Neural progenitor cell (in vitro differentiated cells): ENCODE data around the gene YBX1. TPM values are rescaled to one million over a fixed set of nuclear protein-coding genes. Genes with fewer than 3 reads are reported as not detected.
"Not testable (repeated sequence)": the region's sequence is repeated elsewhere in the genome, so short reads cannot be mapped to it uniquely, and the experiment has no call there.

Experiments used
- DNase-seq: peaks from one replicate; pipeline ENCODE4 v3.0.0-alpha.2; 2016; ENCODE audit warnings: low spot score
- H2AFZ ChIP-seq: fragments of 200-600 bp; sonication (generic); replicated peaks from 2 replicates; pipeline ENCODE4 v1.6.1; 2016; ENCODE audit warnings: antibody characterized with exemption
- H3F3A ChIP-seq: fragments of 200-600 bp; sonication (generic); 2 replicates; pipeline ENCODE4 v1.6.1; 2016; ENCODE audit warnings: antibody characterized with exemption, low read depth
- H3K27ac ChIP-seq: fragments of 200-600 bp; sonication (generic); 2 replicates; pipeline ENCODE4 v1.5.1; 2016; ENCODE audit warnings: mild to moderate bottlenecking
- H3K27me3 ChIP-seq: fragments of 200-600 bp; sonication (generic); 2 replicates; pipeline ENCODE4 v1.6.1; 2016; ENCODE audit warnings: mild to moderate bottlenecking, moderate library complexity
- H3K36me3 ChIP-seq: fragments of 200-600 bp; sonication (generic); 2 replicates; pipeline ENCODE4 v1.5.1; 2016
- H3K4me1 ChIP-seq: fragments of 200-600 bp; sonication (generic); 2 replicates; pipeline ENCODE4 v1.6.1; 2016; ENCODE audit warnings: mixed run types
- H3K4me2 ChIP-seq: fragments of 200-600 bp; sonication (generic); 2 replicates; pipeline ENCODE4 v1.6.1; 2016
- H3K4me3 ChIP-seq: fragments of 200-600 bp; sonication (generic); 2 replicates; pipeline ENCODE4 v1.5.1; 2016
- H3K79me2 ChIP-seq: fragments of 200-600 bp; sonication (generic); 2 replicates; pipeline ENCODE4 v1.6.1; 2016; ENCODE audit warnings: low read depth
- H3K9ac ChIP-seq: fragments of 200-600 bp; sonication (generic); 2 replicates; pipeline ENCODE4 v1.6.1; 2016
- H3K9me3 ChIP-seq: fragments of 200-600 bp; sonication (generic); 2 replicates; pipeline ENCODE4 v1.5.1; 2016; ENCODE audit warnings: low read depth
- H4K20me1 ChIP-seq: fragments of 200-600 bp; sonication (generic); 2 replicates; pipeline ENCODE4 v1.6.1; 2016; ENCODE audit warnings: low read depth
- H3K27ac Mint-ChIP-seq: 3 replicates; pipeline ENCODE4 v1.8.0; 2021; ENCODE audit warnings: mixed read lengths
- H3K27me3 Mint-ChIP-seq: 2 replicates; pipeline ENCODE4 v1.8.0; 2022; ENCODE audit warnings: low read depth, mild to moderate bottlenecking, inconsistent platforms, moderate library complexity, mixed read lengths; ENCODE audit not compliant: insufficient read depth
- H3K36me3 Mint-ChIP-seq: 3 replicates; pipeline ENCODE4 v1.8.0; 2021; ENCODE audit warnings: mixed read lengths
- H3K4me1 Mint-ChIP-seq: 3 replicates; pipeline ENCODE4 v1.8.0; 2021; ENCODE audit warnings: mixed read lengths
- H3K4me3 Mint-ChIP-seq: 3 replicates; pipeline ENCODE4 v1.8.0; 2021; ENCODE audit warnings: mild to moderate bottlenecking, moderate library complexity, mixed read lengths
- H3K9me3 Mint-ChIP-seq: 3 replicates; pipeline ENCODE4 v1.8.0; 2020; ENCODE audit warnings: mixed read lengths
- CTCF ChIP-seq: fragments of 200-600 bp; sonication (generic); IDR thresholded peaks from 2 replicates; pipeline ENCODE4 v1.5.1; 2017; ENCODE audit warnings: antibody characterized with exemption, mild to moderate bottlenecking
- EZH2 ChIP-seq: fragments of 200-600 bp; sonication (generic); IDR thresholded peaks from 2 replicates; pipeline ENCODE4 v1.6.1; 2017; ENCODE audit warnings: antibody characterized with exemption, mild to moderate bottlenecking, moderate library complexity
- EZH2phosphoT487 ChIP-seq: fragments of 200-600 bp; sonication (generic); IDR thresholded peaks from 2 replicates; pipeline ENCODE4 v1.6.1; 2017; ENCODE audit warnings: antibody characterized with exemption
- total RNA-seq: library from RNA; depleted of rRNA; stranded (reverse); fragments of >200 nt; gene quantifications from 2 replicates; pipeline ENCODE4 v1.2.3, GENCODE V29; 2015; ENCODE audit warnings: low replicate concordance

The YBX1 gene
- total RNA-seq, 1 donor from 2014 or later, result 1,610 TPM

GRCh38 chr1:42703888-42704464 lies 21.8 kb downstream of the YBX1 start:
- Mint-ChIP-seq H3K4me1 (no peaks in the 10 kb centered on the region), H3K36me3 (peaks cover 80% of the 10 kb centered on the region), H3K9me3 (peaks cover 3% of the 10 kb centered on the region), H3K27me3 (no peaks in the 10 kb centered on the region), H3K4me3 (no peak overlapping the region), H3K27ac (no peak overlapping the region)
- Histone ChIP-seq H3K36me3 (peaks cover 39% of the 10 kb centered on the region), H4K20me1 (peaks cover 31% of the 10 kb centered on the region), H3K27me3 (no peaks in the 10 kb centered on the region), H3K27ac (no peak overlapping the region), H3F3A (peaks cover 58% of the 10 kb centered on the region), H3K79me2 (peaks cover 85% of the 10 kb centered on the region), H3K4me1 (no peaks in the 10 kb centered on the region), H3K4me3 (no peak overlapping the region), H3K4me2 (no peak overlapping the region), H3K9me3 (no peaks in the 10 kb centered on the region), H3K9ac (no peak overlapping the region), H2AFZ (no peak overlapping the region)
- DNase-seq, result no peak
- no peak for TF ChIP-seq CTCF

GRCh38 chr1:42712808-42713207 lies 30.6 kb downstream of the YBX1 start:
- H3K9me3 ChIP-seq, H3K4me3 ChIP-seq, H2AFZ ChIP-seq, H3K27ac Mint-ChIP-seq, H3K4me1 Mint-ChIP-seq, H3K4me3 Mint-ChIP-seq, DNase-seq, H4K20me1 ChIP-seq, H3K4me1 ChIP-seq, H3K27ac ChIP-seq, H3K4me2 ChIP-seq, H3K9ac ChIP-seq, H3K27me3 Mint-ChIP-seq, H3K27me3 ChIP-seq: not testable (repeated sequence)
- peaks cover 14% of the 10 kb centered on the region for H3F3A ChIP-seq
- H3K9me3 Mint-ChIP-seq, result peaks cover 50% of the 10 kb centered on the region
- H3K79me2 ChIP-seq, result peaks cover 67% of the 10 kb centered on the region
- peaks cover 74% of the 10 kb centered on the region for H3K36me3 Mint-ChIP-seq
- peaks cover 14% of the 10 kb centered on the region for H3K36me3 ChIP-seq

GRCh38 chr1:42713293-42713692 lies 31.1 kb downstream of the YBX1 start:
- Histone ChIP-seq H3K4me3 (no peak overlapping the region), H3K27me3 (no peaks in the 10 kb centered on the region), H3K4me1 (no peaks in the 10 kb centered on the region), H3K79me2 (peaks cover 62% of the 10 kb centered on the region), H2AFZ (no peak overlapping the region), H3K9ac (no peak overlapping the region), H3K4me2 (no peak overlapping the region), H3K36me3 (peaks cover 14% of the 10 kb centered on the region), H4K20me1 (peaks cover 9% of the 10 kb centered on the region), H3K27ac (no peak overlapping the region), H3F3A (peaks cover 12% of the 10 kb centered on the region), H3K9me3 (no peaks in the 10 kb centered on the region)
- peaks cover 73% of the 10 kb centered on the region for H3K36me3 Mint-ChIP-seq
- H3K27me3 Mint-ChIP-seq, result no peaks in the 10 kb centered on the region
- no peak for TF ChIP-seq EZH2phosphoT487
- H3K9me3 Mint-ChIP-seq, result peaks cover 48% of the 10 kb centered on the region
- no peaks in the 10 kb centered on the region for H3K4me1 Mint-ChIP-seq
- no peak overlapping the region for H3K4me3 Mint-ChIP-seq
- DNase-seq, result no peak
- H3K27ac Mint-ChIP-seq, result no peak overlapping the region

- peaks cover 45% of the 10 kb centered on the region for H3K9me3 Mint-ChIP-seq
- H3K9ac ChIP-seq, H3K4me3 ChIP-seq, H2AFZ ChIP-seq, H3K27ac Mint-ChIP-seq, H3K9me3 ChIP-seq, H3K4me1 Mint-ChIP-seq, DNase-seq, H3K27ac ChIP-seq, H3K27me3 ChIP-seq, H3K4me3 Mint-ChIP-seq, H3K4me2 ChIP-seq, H4K20me1 ChIP-seq, H3K4me1 ChIP-seq, H3K27me3 Mint-ChIP-seq: not testable (repeated sequence)
- peaks cover 15% of the 10 kb centered on the region for H3F3A ChIP-seq
- H3K79me2 ChIP-seq, result peaks cover 53% of the 10 kb centered on the region
- H3K36me3 ChIP-seq, result peaks cover 14% of the 10 kb centered on the region
- peaks cover 69% of the 10 kb centered on the region for H3K36me3 Mint-ChIP-seq
Measured at GRCh38 chr1:42714441-42714840, 32.2 kb downstream of the YBX1 start.

- Histone ChIP-seq H3K4me3 (no peak overlapping the region), H4K20me1 (peaks cover 4% of the 10 kb centered on the region), H3K27me3 (no peaks in the 10 kb centered on the region), H3K27ac (no peak overlapping the region), H3F3A (peaks cover 7% of the 10 kb centered on the region), H3K9ac (no peak overlapping the region), H2AFZ (no peak overlapping the region), H3K79me2 (no peaks in the 10 kb centered on the region), H3K9me3 (no peaks in the 10 kb centered on the region), H3K4me1 (no peaks in the 10 kb centered on the region), H3K4me2 (no peak overlapping the region), H3K36me3 (no peaks in the 10 kb centered on the region)
- no peaks in the 10 kb centered on the region for H3K27me3 Mint-ChIP-seq
- no peak for DNase-seq
- TF ChIP-seq EZH2phosphoT487 (no peak), EZH2 (no peak), CTCF (no peak)
- H3K27ac Mint-ChIP-seq, result no peak overlapping the region
- no peak overlapping the region for H3K4me3 Mint-ChIP-seq
- H3K9me3 Mint-ChIP-seq, result peaks cover 10% of the 10 kb centered on the region
- H3K36me3 Mint-ChIP-seq, result peaks cover 30% of the 10 kb centered on the region
- no peaks in the 10 kb centered on the region for H3K4me1 Mint-ChIP-seq
Measured at GRCh38 chr1:42720868-42721267, 38.6 kb downstream of the YBX1 start.
